ENCODE data around the gene PRRT4. TPM values are rescaled to one million over a fixed set of nuclear protein-coding genes. Genes with fewer than 3 reads are reported as not detected.

Gene PRRT4
- total RNA-seq, 1 experiment from 2014 or later = not detected

GRCh38 chr7:128394904-128395496 is 33.5 kb upstream of the PRRT4 start:
- H3K27ac Mint-ChIP-seq (ENCODE audit: unreplicated experiment) = no peak overlapping the region
- no peaks in the 10 kb centered on the region for H3K4me1 Mint-ChIP-seq (ENCODE audit: low read depth, unreplicated experiment)
- H3K9me3 Mint-ChIP-seq (ENCODE audit: low read depth, unreplicated experiment) = no peaks in the 10 kb centered on the region
- no peak for TF ChIP-seq CTCF (IDR thresholded peaks at IDR 0.05; ENCODE audit: unreplicated experiment)
- no peaks in the 10 kb centered on the region for H3K27me3 Mint-ChIP-seq (ENCODE audit: unreplicated experiment)
- BruUV-seq (replicated peaks) = no TSS peak
- H3K36me3 Mint-ChIP-seq (ENCODE audit: insufficient read depth, unreplicated experiment) = peaks cover 6% of the 10 kb centered on the region
- no peak overlapping the region for H3K4me3 Mint-ChIP-seq (ENCODE audit: low read depth, unreplicated experiment)
- intact Hi-C loops (cut with micrococcal nuclease; ENCODE audit: unreplicated experiment) = no loop called here
- CTCF ChIA-PET = no interaction called here
- no peak for DNase-seq

GRCh38 chr7:128393526-128394330 is 32.2 kb upstream of the PRRT4 start:
- Mint-ChIP-seq H3K9me3 (ENCODE audit: low read depth, unreplicated experiment) (no peaks in the 10 kb centered on the region), H3K27ac (ENCODE audit: unreplicated experiment) (no peak overlapping the region), H3K4me3 (ENCODE audit: low read depth, unreplicated experiment) (no peak overlapping the region), H3K36me3 (ENCODE audit: insufficient read depth, unreplicated experiment) (peaks cover 6% of the 10 kb centered on the region), H3K4me1 (ENCODE audit: low read depth, unreplicated experiment) (no peaks in the 10 kb centered on the region), H3K27me3 (ENCODE audit: unreplicated experiment) (no peaks in the 10 kb centered on the region)
- BruUV-seq (replicated peaks) = no TSS peak
- DNase-seq = no peak
- intact Hi-C loops (cut with micrococcal nuclease; ENCODE audit: unreplicated experiment) = no loop called here
- CTCF ChIA-PET = interaction anchor here (0.6 kb wide), 1 partner anchor 27 kb away, joined by 7 read pairs; no protein-coding TSS in a partner anchor
- no peak for TF ChIP-seq CTCF (IDR thresholded peaks at IDR 0.05; ENCODE audit: unreplicated experiment)

- no peak for DNase-seq
- Mint-ChIP-seq H3K27ac (ENCODE audit: unreplicated experiment) (no peak overlapping the region), H3K4me1 (ENCODE audit: low read depth, unreplicated experiment) (no peaks in the 10 kb centered on the region), H3K27me3 (ENCODE audit: unreplicated experiment) (peaks cover 5% of the 10 kb centered on the region), H3K4me3 (ENCODE audit: low read depth, unreplicated experiment) (no peak overlapping the region), H3K36me3 (ENCODE audit: insufficient read depth, unreplicated experiment) (peaks cover 6% of the 10 kb centered on the region), H3K9me3 (ENCODE audit: low read depth, unreplicated experiment) (no peaks in the 10 kb centered on the region)
- no TSS peak for BruUV-seq (replicated peaks)
- intact Hi-C loops (cut with micrococcal nuclease; ENCODE audit: unreplicated experiment) = no loop called here
- CTCF ChIA-PET = no interaction called here
- TF ChIP-seq CTCF (IDR thresholded peaks at IDR 0.05; ENCODE audit: unreplicated experiment) = no peak
Measured at GRCh38 chr7:128392446-128393327, 31.2 kb upstream of the PRRT4 start.

GRCh38 chr7:128391805-128392204 is 30.3 kb upstream of the PRRT4 start:
- peaks cover 6% of the 10 kb centered on the region for H3K36me3 Mint-ChIP-seq (ENCODE audit: insufficient read depth, unreplicated experiment)
- H3K9me3 Mint-ChIP-seq (ENCODE audit: low read depth, unreplicated experiment) = no peaks in the 10 kb centered on the region
- CTCF ChIA-PET = no interaction called here
- H3K4me3 Mint-ChIP-seq (ENCODE audit: low read depth, unreplicated experiment) = no peak overlapping the region
- no peak for TF ChIP-seq CTCF (IDR thresholded peaks at IDR 0.05; ENCODE audit: unreplicated experiment)
- no peaks in the 10 kb centered on the region for H3K4me1 Mint-ChIP-seq (ENCODE audit: low read depth, unreplicated experiment)
- intact Hi-C loops (cut with micrococcal nuclease; ENCODE audit: unreplicated experiment) = no loop called here
- H3K27me3 Mint-ChIP-seq (ENCODE audit: unreplicated experiment) = peaks cover 12% of the 10 kb centered on the region
- DNase-seq = no peak
- no TSS peak for BruUV-seq (replicated peaks)
- H3K27ac Mint-ChIP-seq (ENCODE audit: unreplicated experiment) = no peak overlapping the region

All from Calu3 (cell line).